Neural progenitor cell (in vitro differentiated cells): ENCODE results near the gene AJAP1.

ENCODE experiments used
- CTCF ChIP-seq: fragments of 200-600 bp; sonication (generic); IDR thresholded peaks from 2 replicates; pipeline ENCODE4 v1.5.1; 2017; ENCODE audit warnings: antibody characterized with exemption, mild to moderate bottlenecking
- EZH2 ChIP-seq: fragments of 200-600 bp; sonication (generic); IDR thresholded peaks from 2 replicates; pipeline ENCODE4 v1.6.1; 2017; ENCODE audit warnings: antibody characterized with exemption, mild to moderate bottlenecking, moderate library complexity
- EZH2phosphoT487 ChIP-seq: fragments of 200-600 bp; sonication (generic); IDR thresholded peaks from 2 replicates; pipeline ENCODE4 v1.6.1; 2017; ENCODE audit warnings: antibody characterized with exemption

- no peak for TF ChIP-seq CTCF
- TF ChIP-seq EZH2 = no peak
- TF ChIP-seq EZH2phosphoT487 = no peak
Observed at GRCh38 chr1:4772294-4773010, 118.0 kb downstream of the AJAP1 start.
